Stimulated activated CD8-positive, alpha-beta memory T cell treated with anti-CD3 and anti-CD28 coated beads, Interleukin-4, amount 100 ng/mL, for 1 hour (primary cell): Measurements from ENCODE around the gene CCL16.

Experiments
- DNase-seq, 2 donors: peaks; one replicate each; pipeline ENCODE4 v3.0.0-alpha.2; 2020; ENCODE audit warnings: low read depth in 2 of 2, low spot score in 1 of 2

Gene CCL16

GRCh38 chr17:35986643-35987042, 5.3 kb upstream of the CCL16 start, which contains the start of gene CCL14:
TSS of gene CCL14 (minus strand) at chr17:35986729. CDS start at chr17:35986649, 80 bp downstream.
- no peak for DNase-seq

- no peak for DNase-seq
These were observed 2.8 kb upstream of the CCL16 start for GRCh38 chr17:35984140-35984539.

- no peak for DNase-seq
These were observed 1.3 kb upstream of the CCL16 start for GRCh38 chr17:35982409-35983191.

DNA sequence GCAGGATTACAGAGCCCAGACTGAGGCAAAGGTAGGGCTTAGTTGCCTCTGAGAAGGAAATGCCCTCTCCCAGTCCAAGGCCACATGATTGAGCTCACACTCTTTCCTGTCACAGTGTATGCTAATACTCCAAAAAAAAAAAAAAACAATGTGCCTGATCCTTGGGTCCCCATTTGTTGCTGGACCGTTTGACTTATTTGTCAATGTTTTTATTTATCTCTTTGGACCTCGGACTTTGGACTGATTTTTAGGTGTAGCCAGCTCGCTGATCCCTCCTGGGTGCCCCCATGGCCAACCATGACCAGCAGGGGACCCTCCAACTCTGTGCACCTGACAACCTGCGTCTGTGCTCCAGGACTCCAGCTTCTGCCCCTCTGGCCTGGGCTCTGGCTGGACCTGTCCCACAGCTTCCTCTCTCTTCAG, 622 bp upstream of the CCL16 start:
- DNase-seq, result no peak

DNA sequence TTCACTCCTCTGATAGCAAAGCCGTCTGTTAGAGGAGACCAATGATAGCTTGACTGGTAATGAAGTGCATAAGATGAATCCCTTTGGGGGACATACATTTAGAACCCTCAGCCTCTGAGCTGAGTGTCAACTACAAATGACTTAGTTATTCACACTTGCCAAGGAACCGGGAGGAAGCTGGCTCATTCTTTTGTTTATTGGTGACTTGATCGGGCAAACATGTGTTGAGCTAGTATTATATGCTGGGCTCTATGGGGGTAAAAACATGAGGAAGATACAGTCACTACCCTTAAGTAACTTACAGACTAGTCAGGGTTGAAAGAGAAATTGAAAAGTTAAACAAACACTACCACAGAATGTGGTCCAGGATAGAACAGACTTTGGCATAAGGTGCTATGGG, 3.0 kb downstream of the CCL16 start:
- no peak for DNase-seq

DNA sequence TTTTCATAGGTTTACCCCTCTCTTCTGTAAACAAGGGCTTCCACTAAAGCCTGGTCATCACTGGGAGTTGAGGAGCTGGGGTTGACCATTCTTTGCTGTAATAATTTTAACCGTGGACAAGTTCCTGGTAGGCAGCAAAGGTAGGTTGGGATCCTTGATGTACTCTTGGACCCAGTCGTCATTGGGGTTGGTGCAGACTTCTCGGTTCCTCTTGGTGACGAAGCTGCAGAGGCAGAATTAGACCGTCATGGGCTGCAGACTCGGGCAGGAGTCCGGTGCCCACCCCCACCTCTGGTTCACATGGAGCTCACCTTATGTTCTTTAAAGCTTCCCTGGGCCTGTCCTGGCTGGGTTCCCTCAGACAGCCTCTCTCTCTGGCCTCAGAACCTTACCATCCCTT, 3.8 kb downstream of the CCL16 start:
- DNase-seq, result no peak

DNA sequence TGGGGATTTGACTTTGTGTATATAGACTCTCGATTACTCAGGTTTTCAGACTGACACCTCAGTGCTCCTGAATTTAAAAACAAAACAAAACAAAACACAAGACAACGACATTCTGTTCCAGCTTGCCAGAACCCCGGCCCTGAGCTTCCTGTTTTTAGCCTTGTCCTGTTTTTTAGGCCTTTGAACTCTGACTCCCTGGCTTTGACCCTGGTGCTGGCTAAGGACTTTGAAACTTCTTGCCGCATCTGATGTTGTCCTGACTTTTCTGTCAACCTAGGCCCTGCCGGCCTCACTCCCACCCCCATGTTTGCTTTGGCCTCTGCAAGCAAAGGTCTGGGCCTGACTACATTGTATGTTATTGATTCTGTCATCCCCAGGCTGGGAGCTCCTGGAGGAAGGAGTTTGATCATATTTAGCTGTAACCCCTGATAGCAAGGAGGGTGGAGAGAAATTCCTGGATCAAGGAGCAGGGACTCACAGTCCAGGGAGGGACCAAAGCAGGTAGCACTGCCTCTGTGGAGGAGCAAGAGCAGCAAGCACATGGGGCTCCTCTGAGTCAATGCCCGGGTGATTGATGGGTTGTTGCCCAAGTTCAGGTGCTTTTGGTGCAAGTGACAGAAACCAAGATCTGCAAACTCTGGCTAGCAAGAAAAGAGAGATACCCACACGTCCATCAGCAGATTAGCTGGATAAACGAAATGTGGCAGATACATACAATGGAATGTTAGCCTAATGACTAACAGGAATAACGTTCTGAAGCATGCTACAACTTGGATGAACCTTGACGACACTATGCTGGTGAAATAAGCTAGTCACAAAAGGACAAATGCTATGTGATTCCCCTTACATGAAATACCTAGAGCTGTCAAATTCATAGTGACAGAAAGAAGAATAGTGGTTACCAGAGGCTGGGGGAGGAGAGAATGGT, 7.7 kb downstream of the CCL16 start:
- no peak for DNase-seq

- DNase-seq, result no peak
These were observed 8.4 kb downstream of the CCL16 start for GRCh38 chr17:35972945-35973332.

GRCh38 chr17:35972535-35972934, 8.8 kb downstream of the CCL16 start:
- no peak for DNase-seq

DNA sequence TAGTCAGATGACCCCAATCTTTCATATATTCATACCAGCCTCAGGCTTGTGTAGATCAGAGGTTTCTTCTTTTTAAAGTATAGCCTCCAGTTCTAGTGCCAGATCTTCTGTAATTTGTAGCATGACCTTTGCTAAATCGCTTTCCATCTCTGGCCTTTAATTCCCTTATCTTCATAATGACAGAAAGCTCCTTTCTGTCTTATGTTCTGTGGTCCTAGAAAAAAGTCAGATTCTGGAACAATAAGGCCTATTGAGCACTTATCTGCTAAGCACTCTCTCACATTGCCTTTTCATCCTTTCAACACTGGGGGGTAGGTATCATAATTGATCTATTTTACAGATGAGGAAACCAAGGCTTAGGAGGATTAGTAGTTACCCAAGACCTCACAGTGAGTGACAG, 9.2 kb downstream of the CCL16 start:
- DNase-seq, result no peak

DNA sequence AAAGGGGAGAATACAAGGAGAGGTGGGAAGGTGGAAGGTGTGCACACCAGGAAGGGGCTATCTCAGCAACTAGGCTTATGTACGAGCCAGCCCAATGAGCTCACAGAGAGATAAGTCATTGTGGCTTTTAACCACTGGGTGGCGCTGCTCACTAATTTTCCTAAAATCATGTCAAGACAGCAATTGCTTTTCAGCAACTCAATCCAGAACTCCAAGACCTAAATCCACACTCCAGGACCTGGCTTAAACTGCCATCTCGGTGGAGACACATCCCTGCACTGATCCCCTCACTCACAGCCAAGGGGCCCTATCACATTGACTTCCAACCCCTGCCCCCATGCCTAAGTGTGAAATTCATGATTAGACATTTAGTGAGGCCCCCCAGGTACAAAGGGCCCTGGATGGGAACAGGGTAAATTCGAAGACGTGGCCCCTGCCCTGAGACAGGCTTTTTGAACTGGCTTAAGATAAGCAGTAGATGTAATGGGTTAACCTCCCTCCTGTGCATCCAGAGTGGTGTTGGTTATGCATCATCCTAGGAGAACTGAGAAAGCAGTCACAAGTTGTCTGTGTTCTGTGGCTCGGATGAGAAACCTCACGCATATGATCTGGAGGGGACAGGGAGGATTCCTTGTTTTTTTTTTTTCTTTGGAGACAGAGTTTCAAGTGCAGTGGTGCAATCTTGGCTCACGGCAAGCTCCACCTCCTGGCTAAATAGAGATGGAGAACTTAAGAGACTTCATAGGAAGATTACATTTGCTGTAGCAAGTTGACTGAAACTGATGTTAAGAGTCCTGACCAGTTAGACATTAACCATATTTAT, 11.5 kb downstream of the CCL16 start:
- DNase-seq, result peak; percentile 46 to 51

DNA sequence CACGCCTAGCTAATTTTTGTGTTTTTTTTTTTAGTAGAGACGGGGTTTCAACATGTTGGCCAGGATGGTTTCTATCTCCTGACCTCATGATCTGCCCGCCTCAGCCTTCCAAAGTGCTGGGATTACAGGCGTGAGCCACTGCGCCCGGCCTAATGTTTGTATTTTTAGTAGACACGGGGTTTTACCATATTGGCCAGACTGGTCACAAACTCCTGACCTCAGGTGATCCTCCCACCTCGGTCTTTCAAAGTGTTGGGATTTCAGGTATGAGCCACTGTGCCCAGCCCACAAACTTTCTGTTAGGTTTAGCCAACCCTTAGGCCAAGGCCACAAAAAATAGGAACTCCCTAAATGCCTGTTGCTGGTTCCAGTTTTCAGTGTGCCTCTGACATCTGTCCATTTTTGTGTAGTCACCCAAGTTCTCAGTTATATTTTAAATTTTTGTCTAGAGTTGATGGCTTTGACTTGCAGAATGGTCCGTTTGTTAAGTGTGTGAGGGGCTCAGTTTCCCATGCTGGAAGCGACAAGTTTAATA, 12.7 kb downstream of the CCL16 start:
- DNase-seq, result no peak

- no peak for DNase-seq
These were observed 16.0 kb downstream of the CCL16 start for GRCh38 chr17:35965272-35965671.

GRCh38 chr17:35963663-35964062, 17.6 kb downstream of the CCL16 start:
- no peak for DNase-seq

DNA sequence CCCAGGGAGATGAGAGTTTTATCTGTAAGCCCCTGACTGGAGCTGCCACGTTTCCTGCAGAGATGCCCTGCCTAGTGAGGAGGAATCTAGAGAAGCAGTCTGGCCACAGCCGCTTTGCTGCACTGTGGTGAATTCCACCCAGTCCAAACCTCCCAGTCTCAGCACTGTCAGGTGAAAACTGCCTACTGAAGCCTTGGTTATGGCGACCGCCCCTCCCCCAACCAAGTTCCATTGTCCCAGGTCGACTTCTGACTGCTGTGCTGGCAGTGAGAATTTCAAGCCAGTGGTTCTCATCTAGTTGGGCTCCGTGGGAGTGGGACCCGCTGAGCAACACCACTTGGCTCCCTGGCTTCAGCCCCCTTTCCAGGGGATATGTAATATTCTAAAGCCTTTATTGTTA, 27.6 kb downstream of the CCL16 start:
- DNase-seq, result no peak

GRCh38 chr17:35949401-35949800, 31.9 kb downstream of the CCL16 start:
- no peak for DNase-seq

GRCh38 chr17:35948092-35948491, 33.2 kb downstream of the CCL16 start:
- DNase-seq, result no peak

DNA sequence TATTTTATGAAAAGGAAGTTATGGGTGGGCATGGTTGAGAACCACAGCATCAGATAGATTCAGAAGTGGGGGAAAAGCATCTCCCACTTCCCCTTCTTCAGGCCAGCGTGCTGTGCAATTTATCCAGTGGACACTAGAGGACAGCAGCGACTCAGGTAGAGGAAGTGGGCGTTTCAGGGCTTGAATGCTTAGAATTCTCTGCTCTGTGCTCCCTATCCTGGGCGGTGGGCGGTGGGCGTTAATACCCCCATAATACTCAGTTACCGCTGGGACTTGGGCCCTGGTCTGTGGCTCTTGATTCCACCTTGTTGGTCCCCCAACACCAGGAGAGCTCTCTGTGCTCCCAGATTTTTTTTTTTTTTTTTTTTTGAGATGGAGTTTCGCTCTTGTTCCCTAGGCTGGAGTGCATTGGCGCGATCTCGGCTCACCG, 34.1 kb downstream of the CCL16 start:
- peak in 1 of 2 donors; percentile 14 for DNase-seq

DNA sequence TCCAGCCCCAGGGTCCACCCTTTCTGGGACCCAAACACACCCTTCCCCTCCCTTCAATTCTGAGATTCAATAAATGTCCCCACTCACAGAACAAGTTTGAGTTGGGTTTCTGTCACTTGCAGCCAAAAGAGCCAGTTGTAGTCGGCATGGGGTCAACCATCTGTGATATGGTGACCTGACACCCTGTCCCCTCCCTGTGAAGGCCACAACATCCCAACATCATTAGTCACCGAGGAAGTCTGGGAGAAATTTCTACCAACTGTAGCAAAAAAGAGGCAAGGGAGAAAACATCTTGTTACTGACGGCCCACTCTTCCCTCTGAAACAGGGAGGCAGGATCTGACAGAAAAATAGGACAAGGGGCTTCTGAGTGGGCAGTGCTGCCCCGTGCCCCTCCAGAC, 37.1 kb downstream of the CCL16 start:
- no peak for DNase-seq

DNA sequence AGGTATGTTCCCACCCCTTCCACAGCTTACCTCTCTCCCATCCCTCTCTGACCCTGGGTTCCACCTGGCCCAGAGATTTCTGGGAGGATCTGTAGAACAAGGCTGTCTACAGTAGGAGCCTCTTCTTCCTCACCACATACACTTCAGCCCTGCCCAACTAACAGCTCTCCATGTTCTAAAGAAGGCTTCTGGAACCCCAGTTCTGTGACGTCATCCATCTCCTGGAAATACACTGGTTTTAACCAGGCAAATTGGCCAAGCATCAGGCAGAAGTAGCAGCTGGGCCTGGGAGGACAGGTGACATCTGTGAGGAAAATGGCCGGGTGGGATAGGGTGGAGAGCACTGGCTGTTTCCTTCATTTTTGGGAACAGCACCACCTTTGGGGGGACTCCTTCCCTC, 37.8 kb downstream of the CCL16 start, which contains the start of gene LYZL6:
Gene LYZL6, minus strand, starts transcription at position 177 of the 400 bp plus-strand sequence. CDS start 4,357 bp downstream, outside the sequence.
- DNase-seq, result no peak
